ENCODE measurements around the gene MAP7D3. TPM values are rescaled to one million over a fixed set of nuclear protein-coding genes. Genes with fewer than 3 reads are reported as not detected.
A peak's percentile ranks its signal among the peaks of the same experiment; 100 is the strongest.

MAP7D3 gene
- total and polyA plus RNA-seq, 3 experiments from 2014 or later = 6.2 to 19.0 (median 18.7) TPM

- peaks cover 19 to 26% (median 25%) of the 10 kb centered on the region in 3 donors for H3K4me1 Mint-ChIP-seq
- H3K36me3 Mint-ChIP-seq = peaks cover 0 to 1% (median 0%) of the 10 kb centered on the region in 3 donors
- DNase-seq = no peak
Measured at GRCh38 chrX:136193771-136194170, 57.4 kb downstream of the MAP7D3 start.

GRCh38 chrX:136192839-136193414, 58.3 kb downstream of the MAP7D3 start:
- no peak overlapping the region for H3K27ac ChIP-seq (ENCODE audit: low read depth, low read length)
- H3K9me3 ChIP-seq (ENCODE audit: low read length) = no peaks in the 10 kb centered on the region
- ChIA-PET CTCF (no interaction called here), POLR2A (no interaction called here)
- H3K27me3 Mint-ChIP-seq = peaks cover 0 to 21% of the 10 kb centered on the region in 2 donors
- peaks cover 18% of the 10 kb centered on the region for H3K4me1 ChIP-seq (ENCODE audit: insufficient read depth, low read length)
- peaks cover 0 to 1% (median 0%) of the 10 kb centered on the region in 3 donors for H3K36me3 Mint-ChIP-seq
- peak overlapping the region in 3 of 8 donors; percentile 33 to 62 (median 33) for H3K27ac Mint-ChIP-seq
- no peak overlapping the region for H3K4me3 ChIP-seq (ENCODE audit: low read length)
- H3K36me3 ChIP-seq (ENCODE audit: insufficient read depth, low read length) = no peaks in the 10 kb centered on the region
- H3K4me1 Mint-ChIP-seq = peaks cover 19 to 26% (median 25%) of the 10 kb centered on the region in 3 donors
- no peaks in the 10 kb centered on the region for H3K27me3 ChIP-seq (ENCODE audit: insufficient read depth, low read length, poor library complexity, severe bottlenecking)
- peak overlapping the region in 2 of 7 donors; percentile 46 to 56 for H3K4me3 Mint-ChIP-seq
- no peak for DNase-seq
- no peaks in the 10 kb centered on the region for H3K9me3 Mint-ChIP-seq

More at GRCh38 chrX:136193771-136194170, 57.4 kb downstream of the MAP7D3 start:
- POLR2A ChIA-PET = no interaction called here
- Mint-ChIP-seq H3K9me3 (no peaks in the 10 kb centered on the region), H3K27me3 (peaks cover 0 to 21% of the 10 kb centered on the region in 2 donors), H3K4me3 (peak overlapping the region in 5 of 7 donors; percentile 27 to 56 (median 46)), H3K27ac (peak overlapping the region in 1 of 8 donors; percentile 8)
- peaks cover 18% of the 10 kb centered on the region for H3K4me1 ChIP-seq (ENCODE audit: insufficient read depth, low read length)
- CTCF ChIA-PET = no interaction called here
- H3K27me3 ChIP-seq (ENCODE audit: insufficient read depth, low read length, poor library complexity, severe bottlenecking) = no peaks in the 10 kb centered on the region
- no peak overlapping the region for H3K27ac ChIP-seq (ENCODE audit: low read depth, low read length)
- H3K9me3 ChIP-seq (ENCODE audit: low read length) = no peaks in the 10 kb centered on the region
- H3K4me3 ChIP-seq (ENCODE audit: low read length) = no peak overlapping the region
- no peaks in the 10 kb centered on the region for H3K36me3 ChIP-seq (ENCODE audit: insufficient read depth, low read length)

- ChIA-PET POLR2A (no interaction called here), CTCF (no interaction called here)
- H3K4me3 Mint-ChIP-seq = peak overlapping the region in 5 of 7 donors; percentile 3 to 71 (median 30)
Measured at GRCh38 chrX:136192135-136192534, 59.1 kb downstream of the MAP7D3 start.

GRCh38 chrX:136191171-136191570, 60.0 kb downstream of the MAP7D3 start:
- no peak for DNase-seq
- no peak overlapping the region for H3K4me3 ChIP-seq (ENCODE audit: low read length)
- no peaks in the 10 kb centered on the region for H3K9me3 Mint-ChIP-seq
- ChIA-PET POLR2A (no interaction called here), CTCF (no interaction called here)
- no peaks in the 10 kb centered on the region for H3K9me3 ChIP-seq (ENCODE audit: low read length)
- H3K27ac ChIP-seq (ENCODE audit: low read depth, low read length) = no peak overlapping the region
- peaks cover 0 to 15% of the 10 kb centered on the region in 2 donors for H3K27me3 Mint-ChIP-seq
- peaks cover 18% of the 10 kb centered on the region for H3K4me1 ChIP-seq (ENCODE audit: insufficient read depth, low read length)
- peaks cover 0 to 1% (median 0%) of the 10 kb centered on the region in 3 donors for H3K36me3 Mint-ChIP-seq
- no peaks in the 10 kb centered on the region for H3K27me3 ChIP-seq (ENCODE audit: insufficient read depth, low read length, poor library complexity, severe bottlenecking)
- no peaks in the 10 kb centered on the region for H3K36me3 ChIP-seq (ENCODE audit: insufficient read depth, low read length)
- H3K27ac Mint-ChIP-seq = peak overlapping the region in 1 of 8 donors; percentile 22
- no peak overlapping the region for H3K4me3 Mint-ChIP-seq
- H3K4me1 Mint-ChIP-seq = peaks cover 19 to 26% (median 25%) of the 10 kb centered on the region in 3 donors

More at GRCh38 chrX:136192135-136192534, 59.1 kb downstream of the MAP7D3 start:
- Mint-ChIP-seq H3K9me3 (no peaks in the 10 kb centered on the region), H3K36me3 (peaks cover 0 to 1% (median 0%) of the 10 kb centered on the region in 3 donors), H3K27ac (peak overlapping the region in 3 of 8 donors; percentile 33 to 76 (median 51)), H3K4me1 (peaks cover 19 to 26% (median 25%) of the 10 kb centered on the region in 3 donors), H3K27me3 (peaks cover 0 to 21% of the 10 kb centered on the region in 2 donors)
- Histone ChIP-seq H3K27ac (ENCODE audit: low read depth, low read length) (no peak overlapping the region), H3K9me3 (ENCODE audit: low read length) (no peaks in the 10 kb centered on the region), H3K27me3 (ENCODE audit: insufficient read depth, low read length, poor library complexity, severe bottlenecking) (no peaks in the 10 kb centered on the region), H3K4me3 (ENCODE audit: low read length) (no peak overlapping the region), H3K4me1 (ENCODE audit: insufficient read depth, low read length) (peaks cover 18% of the 10 kb centered on the region), H3K36me3 (ENCODE audit: insufficient read depth, low read length) (no peaks in the 10 kb centered on the region)
- DNase-seq = no peak

GRCh38 chrX:136190038-136190713, 61.0 kb downstream of the MAP7D3 start:
- Mint-ChIP-seq H3K36me3 (no peaks in the 10 kb centered on the region), H3K4me3 (no peak overlapping the region)

GRCh38 chrX:136189222-136189621, 62.0 kb downstream of the MAP7D3 start:
- Histone ChIP-seq H3K36me3 (ENCODE audit: insufficient read depth, low read length) (no peaks in the 10 kb centered on the region), H3K9me3 (ENCODE audit: low read length) (no peaks in the 10 kb centered on the region), H3K27me3 (ENCODE audit: insufficient read depth, low read length, poor library complexity, severe bottlenecking) (no peaks in the 10 kb centered on the region), H3K27ac (ENCODE audit: low read depth, low read length) (no peak overlapping the region), H3K4me1 (ENCODE audit: insufficient read depth, low read length) (peaks cover 18% of the 10 kb centered on the region), H3K4me3 (ENCODE audit: low read length) (no peak overlapping the region)
- ChIA-PET CTCF (no interaction called here), POLR2A (no interaction called here)
- no peak for DNase-seq
- peaks cover 19 to 26% (median 25%) of the 10 kb centered on the region in 3 donors for H3K4me1 Mint-ChIP-seq
- H3K27ac Mint-ChIP-seq = no peak overlapping the region
- H3K9me3 Mint-ChIP-seq = no peaks in the 10 kb centered on the region
- H3K27me3 Mint-ChIP-seq = peaks cover 0 to 13% of the 10 kb centered on the region in 2 donors
- no peaks in the 10 kb centered on the region for H3K36me3 Mint-ChIP-seq
- no peak overlapping the region for H3K4me3 Mint-ChIP-seq

More at GRCh38 chrX:136190038-136190713, 61.0 kb downstream of the MAP7D3 start:
- no peaks in the 10 kb centered on the region for H3K36me3 ChIP-seq (ENCODE audit: insufficient read depth, low read length)
- ChIA-PET CTCF (no interaction called here), POLR2A (no interaction called here)
- H3K9me3 ChIP-seq (ENCODE audit: low read length) = no peaks in the 10 kb centered on the region
- DNase-seq = no peak
- H3K27ac ChIP-seq (ENCODE audit: low read depth, low read length) = no peak overlapping the region
- no peaks in the 10 kb centered on the region for H3K9me3 Mint-ChIP-seq
- peaks cover 0 to 15% of the 10 kb centered on the region in 2 donors for H3K27me3 Mint-ChIP-seq
- H3K27ac Mint-ChIP-seq = no peak overlapping the region
- peaks cover 19 to 26% (median 25%) of the 10 kb centered on the region in 3 donors for H3K4me1 Mint-ChIP-seq
- H3K27me3 ChIP-seq (ENCODE audit: insufficient read depth, low read length, poor library complexity, severe bottlenecking) = no peaks in the 10 kb centered on the region
- H3K4me1 ChIP-seq (ENCODE audit: insufficient read depth, low read length) = peaks cover 18% of the 10 kb centered on the region
- no peak overlapping the region for H3K4me3 ChIP-seq (ENCODE audit: low read length)

- Mint-ChIP-seq H3K4me1 (no peaks in the 10 kb centered on the region), H3K27me3 (peaks cover 0 to 10% of the 10 kb centered on the region in 2 donors), H3K27ac (no peak overlapping the region), H3K9me3 (no peaks in the 10 kb centered on the region), H3K36me3 (no peaks in the 10 kb centered on the region), H3K4me3 (no peak overlapping the region)
- Histone ChIP-seq H3K36me3 (ENCODE audit: insufficient read depth, low read length) (no peaks in the 10 kb centered on the region), H3K9me3 (ENCODE audit: low read length) (no peaks in the 10 kb centered on the region), H3K4me1 (ENCODE audit: insufficient read depth, low read length) (no peaks in the 10 kb centered on the region), H3K27ac (ENCODE audit: low read depth, low read length) (no peak overlapping the region), H3K4me3 (ENCODE audit: low read length) (no peak overlapping the region), H3K27me3 (ENCODE audit: insufficient read depth, low read length, poor library complexity, severe bottlenecking) (no peaks in the 10 kb centered on the region)
- ChIA-PET POLR2A (no interaction called here), CTCF (no interaction called here)
- no peak for DNase-seq
Measured at GRCh38 chrX:136186023-136186413, 65.2 kb downstream of the MAP7D3 start.

GRCh38 chrX:136185401-136186022, 65.7 kb downstream of the MAP7D3 start:
- Mint-ChIP-seq H3K27ac (no peak overlapping the region), H3K9me3 (no peaks in the 10 kb centered on the region), H3K36me3 (no peaks in the 10 kb centered on the region), H3K4me1 (no peaks in the 10 kb centered on the region), H3K4me3 (no peak overlapping the region), H3K27me3 (peaks cover 0 to 6% of the 10 kb centered on the region in 2 donors)
- Histone ChIP-seq H3K4me3 (ENCODE audit: low read length) (no peak overlapping the region), H3K27ac (ENCODE audit: low read depth, low read length) (no peak overlapping the region), H3K27me3 (ENCODE audit: insufficient read depth, low read length, poor library complexity, severe bottlenecking) (no peaks in the 10 kb centered on the region), H3K36me3 (ENCODE audit: insufficient read depth, low read length) (no peaks in the 10 kb centered on the region), H3K4me1 (ENCODE audit: insufficient read depth, low read length) (no peaks in the 10 kb centered on the region), H3K9me3 (ENCODE audit: low read length) (no peaks in the 10 kb centered on the region)
- ChIA-PET CTCF (interaction anchor here (0.8 kb wide), 1 partner anchor 84 kb away, joined by 4 read pairs; no protein-coding TSS in a partner anchor), POLR2A (no interaction called here)
- no peak for DNase-seq

Data from CD8-positive, alpha-beta memory T cell (primary cell).